Small intestine (tissue), 7 donors: ENCODE measurements around the gene GAS7. TPM values are rescaled to one million over a fixed set of nuclear protein-coding genes. Genes with fewer than 3 reads are reported as not detected.

ENCODE experiments used
- DNase-seq, 2 donors: peaks; one replicate each; pipeline versions ENCODE4 v3.0.0 to v3.0.0-alpha.2; 2013
- FAIRE-seq: peaks from 2 replicates; lab custom pipeline; 2012; peaks lifted over from hg19 to GRCh38; lab: Jason Lieb, UNC
- H3K27ac ChIP-seq, 3 donors: one replicate each; pipeline ENCODE4 v1.5.1; 2013; ENCODE audit warnings: low read length in 2 of 3, mild to moderate bottlenecking in 2 of 3, control low read depth in 1 of 3, inconsistent platforms in 1 of 3, low read depth in 1 of 3, moderate library complexity in 1 of 3
- H3K27me3 ChIP-seq, 3 donors: one replicate each; pipeline ENCODE4 v1.6.1; 2013; ENCODE audit warnings: low read length in 3 of 3, inconsistent platforms in 1 of 3; ENCODE audit not compliant: control insufficient read depth in 3 of 3, insufficient read depth in 3 of 3
- H3K36me3 ChIP-seq, 3 donors: one replicate each; pipeline ENCODE4 v1.6.1; 2013; ENCODE audit warnings: low read length in 3 of 3, inconsistent platforms in 1 of 3, low read depth in 1 of 3, mild to moderate bottlenecking in 1 of 3, moderate library complexity in 1 of 3; ENCODE audit not compliant: control insufficient read depth in 3 of 3, insufficient read depth in 2 of 3
- H3K4me1 ChIP-seq, 3 donors: one replicate each; pipeline ENCODE4 v1.6.1; 2013; ENCODE audit warnings: low read length in 2 of 3, inconsistent platforms in 1 of 3, low read depth in 1 of 3, mild to moderate bottlenecking in 1 of 3, moderate library complexity in 1 of 3; ENCODE audit not compliant: control insufficient read depth in 3 of 3, insufficient read depth in 2 of 3
- H3K4me3 ChIP-seq, 3 donors: one replicate each; pipeline ENCODE4 v1.5.1; 2013; ENCODE audit warnings: low read length in 3 of 3, control low read depth in 1 of 3, inconsistent platforms in 1 of 3, low read depth in 1 of 3, mild to moderate bottlenecking in 1 of 3, moderate library complexity in 1 of 3
- H3K9me3 ChIP-seq, 2 donors: one replicate each; pipeline ENCODE4 v1.6.1; 2013; ENCODE audit warnings: low read depth in 1 of 2, low read length in 1 of 2; ENCODE audit not compliant: control insufficient read depth in 2 of 2, insufficient read depth in 1 of 2
- WGBS, 3 donors: extraction: QIAGEN DNeasy Blood & Tissue Kit; methylation state at CpG; one replicate each; pipeline ENCODE4 v1.1.7; 2013; 5-methylcytosine and 5-hydroxymethylcytosine counted together
- polyA plus RNA-seq, 4 donors: library from polyadenylated mRNA; stranded (reverse) in 3 of 4; unstranded in 1 of 4; fragments of 200-250 nt in 3 of 4; fragments of 120-200 nt in 1 of 4; gene quantifications; one replicate each; pipeline versions ENCODE4 v1.2.1 to v1.2.3, GENCODE V29; 2013
- donor health status: healthy with polysubstance abuse.
- donor health status: control.
- donor health status: control.
- donor health status: Bipolar disorder and iron deficiency.
- donor health status: healthy.

GAS7 gene
- polyA plus RNA-seq, 4 donors = 1.1 to 14.9 (median 5.9) TPM

GRCh38 chr17:9900784-9901183 is 297.6 kb downstream of the GAS7 start:
- H3K4me3 ChIP-seq = no peak overlapping the region
- WGBS, 3 donors = 35 to 78% (median 68%) methylated on average over 8 of the region's 8 CpGs
- H3K4me1 ChIP-seq = peaks cover 0 to 5% (median 0%) of the 10 kb centered on the region in 3 donors
- no peaks in the 10 kb centered on the region for H3K27me3 ChIP-seq
- DNase-seq (no peak), FAIRE-seq (no peak)
- H3K36me3 ChIP-seq = no peaks in the 10 kb centered on the region
- H3K27ac ChIP-seq = peak overlapping the region in 2 of 3 donors; percentile 36 to 42
- no peaks in the 10 kb centered on the region for H3K9me3 ChIP-seq

- Histone ChIP-seq H3K4me1 (peaks cover 0 to 5% (median 0%) of the 10 kb centered on the region in 3 donors), H3K27me3 (no peaks in the 10 kb centered on the region), H3K36me3 (no peaks in the 10 kb centered on the region), H3K9me3 (no peaks in the 10 kb centered on the region), H3K4me3 (no peak overlapping the region), H3K27ac (peak overlapping the region in 2 of 3 donors; percentile 25 to 42)
- FAIRE-seq (no peak), DNase-seq (no peak)
- WGBS, 3 donors = 40 to 44% (median 43%) methylated on average over 8 of the region's 8 CpGs
These were observed 298.3 kb downstream of the GAS7 start for GRCh38 chr17:9900044-9900594.

GRCh38 chr17:9899280-9900043 is 298.9 kb downstream of the GAS7 start:
- Histone ChIP-seq H3K27me3 (no peaks in the 10 kb centered on the region), H3K36me3 (no peaks in the 10 kb centered on the region), H3K4me3 (no peak overlapping the region), H3K9me3 (no peaks in the 10 kb centered on the region), H3K27ac (peak overlapping the region in 1 of 3 donors; percentile 48), H3K4me1 (peaks cover 0 to 5% (median 0%) of the 10 kb centered on the region in 3 donors)
- no peak for DNase-seq
- no peak for FAIRE-seq
- 69 to 81% (median 77%) methylated on average over 21 of the region's 21 CpGs for WGBS, 3 donors

- DNase-seq (no peak), FAIRE-seq (no peak)
- Histone ChIP-seq H3K27ac (peak overlapping the region in 1 of 3 donors; percentile 48), H3K4me3 (no peak overlapping the region), H3K4me1 (peaks cover 0 to 5% (median 0%) of the 10 kb centered on the region in 3 donors), H3K27me3 (no peaks in the 10 kb centered on the region), H3K36me3 (no peaks in the 10 kb centered on the region), H3K9me3 (no peaks in the 10 kb centered on the region)
- WGBS, 3 donors = 87 to 93% (median 89%) methylated on average over 8 of the region's 8 CpGs
These were observed 299.6 kb downstream of the GAS7 start for GRCh38 chr17:9898812-9899211.

GRCh38 chr17:9897372-9897968 is 300.9 kb downstream of the GAS7 start:
- Histone ChIP-seq H3K4me1 (peaks cover 0 to 5% (median 0%) of the 10 kb centered on the region in 3 donors), H3K27me3 (no peaks in the 10 kb centered on the region), H3K36me3 (no peaks in the 10 kb centered on the region), H3K27ac (no peak overlapping the region), H3K9me3 (no peaks in the 10 kb centered on the region), H3K4me3 (no peak overlapping the region)
- DNase-seq (no peak), FAIRE-seq (no peak)
- 76 to 80% (median 78%) methylated on average over 13 of the region's 13 CpGs for WGBS, 3 donors

GRCh38 chr17:9895923-9896322 is 302.5 kb downstream of the GAS7 start:
- no peak for DNase-seq
- Histone ChIP-seq H3K4me1 (no peaks in the 10 kb centered on the region), H3K27me3 (no peaks in the 10 kb centered on the region), H3K36me3 (no peaks in the 10 kb centered on the region), H3K4me3 (no peak overlapping the region), H3K9me3 (no peaks in the 10 kb centered on the region), H3K27ac (no peak overlapping the region)
- no peak for FAIRE-seq

GRCh38 chr17:9894231-9894630 is 304.2 kb downstream of the GAS7 start:
- Histone ChIP-seq H3K4me1 (no peaks in the 10 kb centered on the region), H3K36me3 (no peaks in the 10 kb centered on the region), H3K27me3 (no peaks in the 10 kb centered on the region), H3K4me3 (no peak overlapping the region), H3K9me3 (no peaks in the 10 kb centered on the region), H3K27ac (no peak overlapping the region)
- FAIRE-seq (no peak), DNase-seq (no peak)
- 81 to 95% (median 92%) methylated on average over 3 of the region's 3 CpGs for WGBS, 3 donors

- FAIRE-seq = no peak
- H3K27me3 ChIP-seq = no peaks in the 10 kb centered on the region
- no peaks in the 10 kb centered on the region for H3K9me3 ChIP-seq
- H3K36me3 ChIP-seq = no peaks in the 10 kb centered on the region
- H3K4me1 ChIP-seq = no peaks in the 10 kb centered on the region
- WGBS, 3 donors = 63 to 88% (median 80%) methylated on average over 3 of the region's 3 CpGs
- H3K27ac ChIP-seq = no peak overlapping the region
- no peak overlapping the region for H3K4me3 ChIP-seq
- no peak for DNase-seq
These were observed 304.9 kb downstream of the GAS7 start for GRCh38 chr17:9893411-9894012.
